Midbrain (tissue), 1 donor: Measurements from ENCODE around the gene MYO1H.
"Not testable (repeated sequence)": the region's sequence is repeated elsewhere in the genome, so short reads cannot be mapped to it uniquely, and the experiment has no call there.

Experiments used
- DNase-seq: peaks from one replicate; lab custom pipeline; 2025; lab: John Stamatoyannopoulos, UW

The MYO1H gene

GRCh38 chr12:109473006-109473405 lies 125.3 kb downstream of the MYO1H start:
- no peak for DNase-seq

- DNase-seq = not testable (repeated sequence)
Observed at GRCh38 chr12:109473526-109474270, 126.0 kb downstream of the MYO1H start.

GRCh38 chr12:109475121-109475520 lies 127.4 kb downstream of the MYO1H start:
- DNase-seq = no peak

GRCh38 chr12:109475993-109476806 lies 128.5 kb downstream of the MYO1H start:
- DNase-seq = no peak

- no peak for DNase-seq
Observed at GRCh38 chr12:109476807-109477184, 129.1 kb downstream of the MYO1H start.

GRCh38 chr12:109477185-109477962 lies 129.7 kb downstream of the MYO1H start, which contains the start of the genes KCTD10 and UBE3B:
Gene KCTD10 (minus strand): TSS chr12:109477300. CDS start chr12:109477262, 38 bp downstream.
Gene UBE3B (plus strand): TSS chr12:109477634. CDS start chr12:109483552, 5,918 bp downstream.
- DNase-seq = peak; percentile 91

GRCh38 chr12:109477963-109478315 lies 130.2 kb downstream of the MYO1H start:
- no peak for DNase-seq

GRCh38 chr12:109479761-109480160 lies 132.1 kb downstream of the MYO1H start:
- no peak for DNase-seq

GRCh38 chr12:109480356-109480755 lies 132.7 kb downstream of the MYO1H start:
- DNase-seq = no peak

GRCh38 chr12:109481863-109482262 lies 134.2 kb downstream of the MYO1H start:
- DNase-seq = no peak

- DNase-seq = no peak
Observed at GRCh38 chr12:109482491-109482890, 134.8 kb downstream of the MYO1H start.

- DNase-seq = no peak
Observed at GRCh38 chr12:109482894-109483293, 135.2 kb downstream of the MYO1H start.

- DNase-seq = no peak
Observed at GRCh38 chr12:109483346-109483745, 135.6 kb downstream of the MYO1H start.

- no peak for DNase-seq
Observed at GRCh38 chr12:109485201-109485600, 137.5 kb downstream of the MYO1H start.

GRCh38 chr12:109487181-109488050 lies 139.7 kb downstream of the MYO1H start:
- no peak for DNase-seq

- no peak for DNase-seq
Observed at GRCh38 chr12:109488051-109488665, 140.5 kb downstream of the MYO1H start.

- DNase-seq = no peak
Observed at GRCh38 chr12:109489016-109489954, 141.6 kb downstream of the MYO1H start.

- no peak for DNase-seq
Observed at GRCh38 chr12:109489955-109490565, 142.4 kb downstream of the MYO1H start.

- no peak for DNase-seq
Observed at GRCh38 chr12:109491671-109492070, 144.0 kb downstream of the MYO1H start.
